HG02798 (cell line): ENCODE results near the gene NEURL3.

ENCODE experiments used
- ATAC-seq: cut with Tn5 transposase; IDR thresholded peaks from one replicate; pipeline ENCODE4 v1.9.1; 2021; ENCODE audit warnings: mild to moderate bottlenecking; ENCODE audit not compliant: unreplicated experiment, poor library complexity

Gene NEURL3

DNA sequence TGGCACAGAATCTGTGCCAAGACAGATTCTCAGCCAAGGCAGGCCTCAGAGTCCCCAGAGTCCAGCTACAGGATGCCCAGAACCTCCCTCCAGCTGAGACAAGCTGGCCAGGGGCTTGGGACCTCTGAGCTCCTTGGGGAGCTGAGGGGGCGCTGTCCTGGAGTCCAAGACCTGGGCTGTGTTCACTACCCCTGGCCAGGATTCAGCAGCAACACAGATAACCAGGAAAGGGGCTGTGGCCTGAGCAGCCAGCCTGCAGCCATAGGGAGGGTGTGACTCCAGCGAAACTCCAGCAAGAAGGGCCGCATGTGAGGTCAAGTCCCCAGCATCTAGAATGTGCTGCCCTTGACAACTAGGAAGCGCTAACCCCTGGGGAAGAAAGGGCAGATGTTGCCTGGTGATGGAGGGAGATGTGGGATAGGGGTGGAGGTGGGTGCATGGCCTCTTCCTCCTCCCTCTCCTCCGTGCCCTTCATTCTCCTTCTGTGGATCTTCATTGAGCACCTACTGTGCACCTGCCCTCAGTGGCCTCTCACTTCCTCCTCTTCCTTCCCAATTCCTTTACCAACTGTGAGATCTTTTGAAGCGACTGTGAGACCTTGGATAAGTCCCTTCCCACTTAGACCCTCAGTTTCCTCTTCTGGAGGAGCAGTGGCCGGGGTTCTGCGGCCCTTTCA, 23.7 kb upstream of the NEURL3 start:
- no peak for ATAC-seq

DNA sequence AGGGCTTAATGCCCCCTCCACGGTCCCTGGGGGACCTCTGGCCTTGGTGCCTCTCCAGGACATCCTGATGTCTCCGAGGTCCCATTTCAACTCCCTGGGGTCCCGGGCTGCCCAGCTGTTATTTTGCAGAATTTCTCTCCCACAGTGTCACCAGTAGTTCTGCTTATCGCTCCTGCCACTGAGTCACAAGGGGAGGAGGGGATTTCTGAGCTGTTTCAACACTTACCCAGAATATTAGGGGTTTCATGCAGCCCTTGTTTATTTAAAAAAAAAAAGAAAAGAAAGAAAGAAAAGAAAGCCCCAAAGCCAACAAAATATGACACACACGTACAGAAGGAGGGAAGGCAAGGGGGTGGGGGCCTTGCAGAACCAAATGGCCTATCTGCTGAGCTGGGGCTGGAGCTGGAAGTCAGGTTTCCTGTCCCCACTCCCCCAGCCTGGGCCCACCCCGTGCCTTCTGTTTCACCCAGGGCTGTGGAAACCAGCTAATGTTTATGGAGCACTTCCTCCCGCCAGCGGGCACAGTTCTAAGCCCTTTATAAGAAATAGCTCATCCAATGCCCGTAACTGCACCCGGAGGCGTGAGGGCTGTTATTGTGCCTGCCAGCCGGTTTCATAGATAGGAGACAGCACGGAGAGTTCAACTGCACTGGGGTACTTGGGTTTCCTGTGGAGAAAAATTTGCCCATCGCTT, 23.0 kb upstream of the NEURL3 start:
- no peak for ATAC-seq

DNA sequence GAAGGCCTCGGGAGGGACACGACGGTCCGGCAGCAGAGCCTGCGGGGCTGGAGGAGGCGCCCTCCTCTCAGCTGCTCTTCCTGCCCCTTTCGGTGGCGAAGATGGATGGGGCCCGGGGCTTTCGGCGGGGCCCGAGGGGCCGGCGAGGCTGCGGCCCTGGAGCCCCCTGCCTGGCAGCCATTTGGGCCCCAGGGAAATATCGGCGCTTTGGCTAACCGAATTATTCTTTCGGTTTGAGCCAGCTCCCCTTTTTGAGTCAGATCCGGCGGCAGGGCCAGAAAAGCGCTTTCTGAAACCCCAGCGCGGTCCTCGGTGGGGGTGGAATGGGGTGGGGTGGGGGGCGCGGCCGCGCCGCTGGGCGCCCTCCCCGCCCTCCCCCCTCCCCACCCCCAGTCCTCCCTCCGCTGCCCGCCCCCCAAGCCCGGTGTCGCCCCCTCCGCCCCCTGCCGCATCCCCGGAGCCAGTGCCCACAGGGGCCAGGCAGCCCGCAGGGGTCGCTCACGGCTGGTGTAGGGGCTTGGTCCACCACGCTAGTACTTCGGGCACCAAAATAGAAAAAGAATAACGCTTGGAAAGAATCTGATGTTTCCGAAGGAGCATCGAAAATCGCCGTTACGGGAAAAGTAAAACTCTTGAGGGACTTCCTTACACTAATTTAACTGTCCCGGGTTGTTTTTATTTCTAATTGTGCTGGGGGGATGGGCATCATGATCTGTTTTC, 22.3 kb upstream of the NEURL3 start:
- peak; percentile 28 for ATAC-seq

DNA sequence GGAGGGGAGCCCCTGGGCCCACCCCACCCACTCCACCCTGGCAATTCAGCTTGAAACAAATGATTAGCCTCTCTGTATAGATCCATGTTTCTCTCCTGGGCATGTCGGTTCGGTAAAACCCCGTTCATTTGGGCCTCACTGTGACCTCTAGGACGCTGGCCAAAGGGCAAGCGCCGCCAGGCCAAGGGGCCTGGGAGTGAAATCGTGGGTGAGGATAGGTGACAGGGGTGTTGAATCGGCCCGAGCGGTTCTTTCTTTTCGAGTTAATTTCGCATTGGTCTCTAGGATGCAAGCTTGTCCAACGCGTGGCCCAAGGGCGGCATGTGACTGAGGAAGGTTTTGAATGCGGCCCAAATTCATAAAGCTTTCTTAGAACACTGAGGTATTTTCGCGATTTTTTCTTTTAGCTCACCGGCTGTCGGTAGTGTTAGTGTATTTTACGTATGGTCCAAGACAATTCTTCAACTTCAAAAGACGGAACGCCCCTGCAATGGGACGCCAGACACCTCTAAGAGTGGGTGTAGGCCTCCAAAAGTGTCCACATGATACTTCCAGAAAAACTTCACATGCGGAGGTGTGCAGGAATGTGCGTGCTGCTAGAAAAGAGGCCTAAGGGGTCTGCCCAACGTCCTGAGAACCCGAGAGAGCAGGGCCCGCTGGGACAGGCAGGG, 21.6 kb upstream of the NEURL3 start:
- ATAC-seq = no peak

DNA sequence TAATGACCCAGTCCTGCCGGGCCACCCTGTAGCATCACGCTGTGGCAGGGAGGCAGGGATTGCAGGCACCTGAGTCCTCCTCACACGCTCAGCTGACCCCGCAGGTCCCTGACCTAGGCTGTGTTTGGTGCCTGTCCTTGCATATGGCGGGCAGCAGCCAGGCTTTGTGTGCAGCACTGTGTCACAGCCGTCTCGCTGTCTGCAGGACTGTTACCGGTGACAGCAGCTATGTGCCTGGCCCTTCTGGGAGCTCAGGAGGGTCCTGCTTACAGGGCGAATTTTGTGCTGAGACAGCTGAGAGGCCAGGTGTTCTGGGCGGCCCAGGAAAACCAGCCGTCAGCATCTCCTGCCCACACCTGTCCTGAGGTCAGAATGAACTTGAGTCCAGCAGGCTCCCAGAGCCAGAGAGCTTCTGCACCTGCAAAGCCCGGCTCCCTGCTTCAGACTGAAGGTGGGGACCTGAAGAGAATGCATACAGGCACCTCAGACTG, 21.0 kb upstream of the NEURL3 start:
- no peak for ATAC-seq

DNA sequence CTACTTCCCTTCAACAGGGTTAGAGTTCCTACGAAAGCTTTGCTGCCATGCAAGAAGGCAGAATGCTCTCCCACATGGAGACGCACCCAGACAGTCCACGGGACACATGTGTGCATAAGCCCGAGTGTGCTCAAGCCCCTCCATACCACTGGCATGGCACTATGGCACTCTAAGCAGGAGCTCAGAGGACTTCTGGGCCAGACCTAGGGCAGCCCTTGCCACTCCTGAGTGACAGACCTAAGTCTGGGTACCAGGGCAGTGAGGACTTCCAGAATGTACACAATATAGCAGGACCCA, 20.0 kb upstream of the NEURL3 start:
- no peak for ATAC-seq

DNA sequence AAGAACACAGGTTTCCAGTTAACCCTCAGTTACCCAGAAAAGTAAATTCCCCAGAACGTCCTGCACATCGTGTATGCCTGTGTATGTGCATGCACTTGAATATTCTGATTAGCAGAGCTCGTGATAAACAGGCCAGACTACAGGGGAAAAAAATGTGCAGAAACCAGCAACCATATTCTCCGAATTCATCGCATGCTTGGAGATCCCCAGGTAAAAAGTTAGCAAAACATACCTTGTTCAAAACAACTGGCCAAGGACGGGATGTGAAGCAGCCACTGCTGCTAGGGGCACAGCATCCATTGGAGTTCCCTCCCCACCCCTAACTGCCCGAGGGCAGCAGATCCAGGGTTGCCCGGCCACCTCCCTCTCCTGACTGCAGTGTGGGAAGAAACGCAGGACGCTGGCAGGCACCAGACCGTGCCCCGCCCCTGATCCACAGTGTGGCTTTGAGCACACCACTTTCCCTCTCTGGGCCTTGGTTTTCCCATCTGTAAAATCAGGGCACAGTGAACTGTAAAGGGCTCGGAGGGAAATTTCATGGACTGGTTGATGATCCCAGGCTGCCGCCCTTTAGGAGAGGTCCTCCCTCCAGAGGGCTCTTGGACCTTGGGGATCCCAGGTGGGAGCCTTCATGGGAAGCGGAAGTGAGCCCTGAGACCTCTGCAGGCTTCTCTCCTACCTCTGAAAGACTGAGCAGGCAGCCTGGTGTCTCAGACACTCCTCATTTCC, 19.5 kb upstream of the NEURL3 start:
- ATAC-seq = no peak

DNA sequence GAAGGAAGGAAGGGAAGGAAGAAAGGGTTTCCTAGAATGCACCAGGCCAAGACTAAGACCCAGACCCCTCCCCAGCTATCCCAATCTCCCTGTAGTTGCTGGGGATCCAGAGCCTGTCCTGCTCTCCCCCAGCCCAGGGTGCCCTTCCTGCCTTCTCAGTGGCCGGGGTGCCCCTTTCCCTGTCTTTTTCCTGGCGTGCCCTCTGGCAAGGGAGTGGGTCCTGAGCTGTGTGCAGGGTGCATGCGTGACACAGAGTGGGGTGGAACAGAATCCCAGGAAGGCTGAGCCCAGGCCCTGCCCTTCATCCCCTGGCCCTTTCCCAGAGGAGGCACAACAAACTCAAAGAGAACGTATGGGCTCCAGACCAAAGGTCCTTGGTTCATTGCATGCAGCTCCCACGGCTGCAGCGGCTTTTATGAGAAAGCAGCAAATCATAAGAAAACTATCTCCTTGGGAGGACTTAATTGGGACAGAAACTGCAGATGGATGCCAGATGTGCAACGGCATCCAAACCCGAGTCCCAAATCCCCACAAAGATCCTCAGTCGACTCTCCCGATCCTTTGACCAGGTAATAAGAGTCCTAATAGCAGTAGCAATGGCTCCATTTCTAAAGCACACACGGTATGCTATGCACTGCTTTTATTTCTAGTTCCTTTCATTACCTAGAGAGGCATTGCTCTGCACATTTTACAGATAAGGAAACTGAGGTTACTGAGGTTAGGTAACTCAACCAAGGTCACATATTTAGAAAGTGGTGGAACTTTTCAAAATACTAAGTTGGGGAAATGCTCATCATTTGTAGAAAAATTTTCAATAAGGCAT, 18.7 kb upstream of the NEURL3 start:
- ATAC-seq = no peak

DNA sequence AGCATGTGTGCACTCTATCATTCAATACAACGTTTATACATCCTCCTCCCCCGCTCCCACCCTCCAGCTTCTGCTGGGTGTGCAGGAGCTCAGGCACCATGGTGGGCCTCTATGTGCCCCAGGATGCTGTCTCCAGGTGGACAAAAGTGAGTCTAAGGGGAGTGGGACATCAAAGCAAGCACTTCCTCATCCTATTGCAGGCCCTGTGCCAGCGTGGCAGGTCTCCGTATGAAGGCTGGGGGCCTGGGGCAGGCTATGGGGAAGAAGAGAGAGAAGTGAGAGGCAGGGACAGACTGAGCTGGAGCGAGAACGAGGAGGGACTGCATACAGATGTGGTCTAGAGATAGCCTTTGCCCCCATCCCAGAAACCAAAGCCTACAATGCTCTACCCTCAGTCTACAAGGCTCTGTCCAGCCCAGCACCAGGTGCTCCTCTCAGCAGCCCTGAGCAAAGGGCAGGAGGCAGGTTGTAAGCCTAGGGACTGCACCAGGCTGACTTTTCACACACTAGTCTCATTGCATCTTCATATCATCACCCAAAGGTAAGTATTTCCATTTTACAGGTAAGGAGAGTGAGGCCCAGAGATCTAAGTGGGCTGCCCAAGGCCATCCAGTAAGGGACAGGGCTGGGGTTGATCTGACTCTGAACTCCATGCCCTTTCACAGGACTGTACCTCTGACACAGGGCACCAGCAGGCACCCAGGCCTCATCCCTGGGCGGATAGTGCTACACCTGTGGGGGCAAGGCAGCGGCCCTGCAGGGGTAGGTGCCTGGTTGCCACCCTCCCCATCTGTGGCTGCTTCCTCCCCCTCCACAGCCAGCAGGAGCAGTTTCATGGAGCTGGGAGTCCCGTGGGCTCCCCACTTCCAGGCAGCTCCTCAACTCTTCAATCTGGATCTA, 17.4 kb upstream of the NEURL3 start:
- no peak for ATAC-seq

DNA sequence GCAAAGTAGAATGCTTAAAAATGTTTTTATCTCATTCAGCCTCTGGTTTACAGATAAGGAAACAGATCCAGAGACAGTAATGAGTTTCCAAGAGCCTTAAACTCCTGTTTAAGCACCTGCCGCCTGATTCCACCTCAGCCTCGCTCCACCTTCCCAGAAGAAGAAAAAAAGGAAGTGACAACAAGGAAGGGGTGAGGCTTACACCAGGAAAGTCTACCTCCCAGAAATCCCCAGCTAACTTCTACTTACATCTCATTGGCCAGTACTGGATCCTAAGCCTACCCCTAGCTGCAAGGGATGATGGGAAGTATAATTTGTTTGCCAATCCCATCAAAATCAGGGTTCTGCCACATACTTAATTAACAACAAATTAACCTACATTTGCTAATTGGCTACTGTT, 16.1 kb upstream of the NEURL3 start:
- ATAC-seq = no peak

DNA sequence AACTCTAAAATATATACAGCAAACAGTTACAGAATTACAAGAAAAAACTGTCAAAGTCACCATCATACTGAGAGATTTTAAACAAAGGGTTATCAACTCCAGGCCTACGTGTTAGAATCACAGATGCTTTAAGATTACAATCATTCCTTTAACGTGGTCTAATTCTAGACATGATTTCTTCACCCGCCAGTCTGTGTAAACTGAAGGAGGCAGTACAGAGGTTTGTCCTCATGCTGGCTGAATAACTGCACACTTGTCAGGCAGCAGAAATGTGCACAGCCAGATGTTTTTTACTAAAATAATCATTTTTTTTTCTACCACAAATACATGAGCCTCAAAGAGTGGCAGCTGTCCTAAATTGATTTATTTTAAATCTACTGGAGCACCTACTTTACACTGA, 15.5 kb upstream of the NEURL3 start:
- no peak for ATAC-seq

DNA sequence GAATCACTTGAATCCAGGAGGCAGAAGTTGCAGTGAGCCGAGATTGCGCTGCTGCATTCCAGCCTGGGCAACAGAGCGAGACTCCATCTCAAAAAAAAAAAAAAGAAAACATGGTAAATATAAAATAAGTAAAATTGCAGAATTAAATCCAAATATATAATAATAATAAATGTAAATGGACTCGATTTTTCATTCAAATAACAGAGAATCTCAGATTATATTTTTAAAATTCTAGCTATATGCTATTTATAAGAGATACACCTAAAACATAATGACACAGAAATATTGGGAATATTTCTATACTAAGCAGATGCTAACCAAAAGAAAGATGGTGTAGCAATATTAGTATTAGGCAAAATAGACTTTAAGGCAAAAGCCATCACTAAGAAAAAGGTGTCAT, 15.1 kb upstream of the NEURL3 start:
- no peak for ATAC-seq

DNA sequence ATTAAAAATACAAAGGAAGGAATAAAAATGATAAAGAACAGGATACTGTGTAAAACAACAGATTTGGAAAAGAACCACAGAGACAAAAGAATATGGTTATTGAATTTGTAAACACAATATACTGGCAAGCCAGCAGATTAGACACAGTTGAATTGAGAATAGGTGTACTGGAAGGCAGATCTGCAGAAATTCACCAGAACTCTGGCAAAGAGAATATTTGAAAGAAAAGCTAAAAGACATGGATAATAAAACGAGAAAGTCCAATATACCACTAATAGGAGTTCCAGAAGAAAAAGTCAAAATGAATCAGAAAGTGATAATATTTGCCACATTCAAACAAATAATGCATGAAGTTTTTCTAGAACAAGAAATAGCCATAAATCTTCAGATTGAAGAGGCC, 11.9 kb upstream of the NEURL3 start:
- ATAC-seq = no peak

DNA sequence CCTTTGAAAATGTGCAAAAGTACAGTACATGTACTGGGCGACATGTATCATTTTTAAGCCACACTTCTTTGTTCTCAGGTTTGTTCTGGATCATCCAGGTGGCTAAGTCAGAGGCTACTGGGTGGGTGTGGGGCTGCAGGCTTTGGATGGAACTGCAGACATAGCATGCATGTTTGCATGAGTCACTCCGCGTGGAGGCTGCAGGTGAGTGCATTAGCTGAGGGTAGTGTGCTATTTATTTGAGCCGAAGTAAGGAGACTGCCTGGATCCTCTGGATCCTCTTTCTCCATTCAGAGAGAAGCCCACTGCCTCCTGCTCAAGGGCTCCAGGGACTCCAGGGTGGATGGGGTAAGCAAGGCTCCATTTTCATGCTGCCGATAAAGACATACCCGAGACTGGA, 9.4 kb upstream of the NEURL3 start:
- no peak for ATAC-seq

DNA sequence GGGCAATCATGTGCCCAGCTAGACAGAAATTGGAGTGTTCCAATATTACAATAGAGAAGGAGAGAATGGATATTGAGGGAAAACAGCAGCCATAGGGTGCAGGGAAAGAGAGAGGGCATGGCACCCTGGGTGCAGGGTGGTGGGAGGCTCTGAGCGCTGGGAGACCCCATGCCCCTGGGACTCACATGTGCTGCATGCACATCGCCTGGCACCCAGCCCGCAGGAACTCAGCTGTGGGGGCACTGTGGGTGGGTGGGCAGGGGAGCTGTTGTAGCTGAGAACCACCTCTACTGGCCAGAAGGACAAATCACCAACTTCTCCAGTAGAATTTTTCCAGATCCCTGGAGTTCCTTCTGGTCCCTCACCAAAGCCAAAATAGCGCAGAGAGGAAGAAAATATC, 7.2 kb upstream of the NEURL3 start:
- no peak for ATAC-seq

DNA sequence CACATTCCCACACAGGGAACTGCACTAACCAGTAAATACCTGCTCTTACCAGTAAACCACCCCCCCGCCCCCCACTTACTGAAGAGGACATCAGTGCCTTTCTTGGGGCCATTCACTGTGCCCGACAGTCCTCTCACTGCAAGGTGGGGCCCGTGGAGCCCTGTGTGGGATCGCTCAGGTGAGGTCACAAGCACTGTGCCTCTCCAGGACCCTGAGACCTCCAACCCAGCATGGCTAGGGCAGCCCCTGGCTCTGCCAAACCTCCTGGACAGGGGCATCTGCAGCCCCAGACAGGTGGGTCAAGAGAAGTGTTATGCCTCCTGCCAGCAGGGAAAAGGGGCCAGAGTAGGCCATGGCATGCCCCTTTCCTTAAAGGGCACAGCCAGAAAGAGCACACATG, 6.7 kb upstream of the NEURL3 start:
- ATAC-seq = no peak

DNA sequence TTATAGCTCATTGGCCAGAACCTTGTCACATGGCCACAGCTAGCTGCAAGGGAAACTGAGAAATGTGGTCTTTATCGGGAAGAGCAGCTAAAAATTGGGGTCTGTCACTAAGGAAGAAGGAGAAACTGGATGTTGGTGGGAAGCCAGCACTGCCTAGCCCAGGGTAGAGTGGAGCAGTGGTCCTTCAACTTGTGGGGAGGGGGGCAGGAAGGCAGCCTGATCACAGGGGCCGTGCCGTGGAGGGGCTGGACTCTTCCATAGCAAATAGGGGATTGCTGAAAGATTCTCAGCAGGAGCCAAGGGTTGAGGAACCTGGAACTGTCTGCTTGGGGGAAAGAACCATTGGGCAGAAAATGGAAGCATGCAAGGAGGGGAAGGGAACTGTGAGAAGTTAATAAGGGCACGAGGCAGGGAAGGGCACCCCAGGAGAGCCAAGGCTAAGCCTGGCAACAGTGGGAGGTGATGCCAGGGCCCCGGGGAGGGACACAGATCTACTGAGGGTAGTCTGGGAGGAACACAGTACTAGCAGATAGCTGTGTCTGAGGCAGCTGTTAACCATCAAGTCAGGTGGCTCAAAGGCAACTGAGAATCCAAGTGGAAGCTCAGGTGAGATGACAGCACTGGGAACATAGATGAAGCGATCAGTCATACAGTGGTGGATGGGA, 5.9 kb upstream of the NEURL3 start:
- ATAC-seq = no peak

DNA sequence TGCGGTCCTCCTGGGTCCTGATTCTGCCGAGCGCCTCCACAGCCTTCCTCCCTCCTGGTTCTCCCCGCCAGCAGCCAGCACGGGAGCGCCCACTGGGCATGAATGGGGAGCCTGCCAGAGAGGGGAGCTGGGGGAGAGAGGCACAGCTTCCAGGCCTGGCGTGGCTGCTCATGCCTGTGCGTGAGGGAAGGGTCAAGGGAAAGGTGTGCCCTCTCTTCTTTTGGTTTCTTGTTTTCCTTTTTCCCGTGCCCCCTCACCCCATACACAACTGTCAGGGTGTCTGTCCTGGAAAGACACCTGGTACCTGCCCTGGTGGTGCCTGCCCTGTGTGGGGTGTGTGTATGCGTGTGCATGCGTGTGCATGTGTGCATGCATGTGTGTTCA, 4.7 kb upstream of the NEURL3 start:
- no peak for ATAC-seq
